ENCODE data around the gene ZDHHC9. TPM values are rescaled to one million over a fixed set of nuclear protein-coding genes. Genes with fewer than 3 reads are reported as not detected.

The ZDHHC9 gene
- total and polyA plus RNA-seq, 9 of the 15 experiments (the other 6 are each of a cell fraction or from before 2014, with no cell fraction given), result 6.8 to 22.4 (median 9.1) TPM

DNA sequence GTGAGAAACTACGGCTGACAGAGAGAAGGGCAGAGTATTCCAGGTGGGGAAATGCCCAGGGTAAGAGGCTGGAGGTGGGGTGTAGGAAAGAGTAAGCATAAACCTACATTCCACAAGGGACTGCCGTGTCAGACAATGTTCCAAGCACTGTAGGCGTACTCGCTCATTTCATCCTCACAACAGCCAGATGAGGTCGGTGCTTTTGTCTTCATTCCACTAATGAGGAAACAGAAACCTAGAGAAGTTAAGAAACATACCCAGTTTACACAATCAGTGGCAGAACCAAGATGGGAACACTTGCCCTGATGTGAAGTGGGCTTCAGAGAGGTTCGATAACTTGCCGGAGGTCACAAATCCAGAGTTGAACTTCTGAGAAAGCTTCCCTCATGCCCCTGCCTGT, 59.3 kb downstream of the ZDHHC9 start:
- in situ Hi-C loops (cut with MboI), result no loop called here
- ATAC-seq (no peak), DNase-seq (ENCODE audit: extremely low read depth in 1 of 4, low spot score in 3 of 4) (no peak), FAIRE-seq (no peak)
- ChIA-PET CTCF (ENCODE audit: low intra/inter-chr PET ratio) (no interaction called here), POLR2A (no interaction called here)
- no peaks in the 10 kb centered on the region for H3K27me3 ChIP-seq (ENCODE audit: control insufficient read depth in 2 of 2, insufficient read depth in 2 of 2, low read length in 2 of 2)
- no peak overlapping the region for H3K9ac ChIP-seq (ENCODE audit: insufficient read depth in 1 of 2, low read depth in 2 of 2, low read length in 2 of 2)
- 67% methylated on average over 7 of the region's 7 CpGs for WGBS (ENCODE audit: insufficient coverage, low coverage, missing lambda C conversion rate)
- no peaks in the 10 kb centered on the region for H3K36me3 ChIP-seq (ENCODE audit: control insufficient read depth, insufficient read depth, low read length)
- no peaks in the 10 kb centered on the region for H3K9me3 ChIP-seq (replicated peaks; ENCODE audit: control insufficient read depth, insufficient read depth, low read depth, low read length)
- no peak overlapping the region for H3K27ac ChIP-seq (ENCODE audit: extremely low read depth, low read depth, low read length)
- intact Hi-C loops (cut with micrococcal nuclease), result no loop called here
- H3K4me3 ChIP-seq, result no peak overlapping the region
- H4K20me1 ChIP-seq (replicated peaks; ENCODE audit: control insufficient read depth, insufficient read depth, low read length), result no peaks in the 10 kb centered on the region
- no peaks in the 10 kb centered on the region for H3K9me1 ChIP-seq (ENCODE audit: control insufficient read depth, insufficient read depth, low read length)
- H3K4me2 ChIP-seq (ENCODE audit: insufficient read depth, low read length), result no peak overlapping the region
- peaks cover 13 to 22% of the 10 kb centered on the region in 2 experiments for H3K4me1 ChIP-seq (replicated peaks in 1 of 2; ENCODE audit: control insufficient read depth in 2 of 2, insufficient read depth in 2 of 2, low read length in 2 of 2)
- no TSS peak for BruUV-seq (replicated peaks)
- H3K79me2 ChIP-seq (ENCODE audit: control insufficient read depth, insufficient read depth, low read length), result no peaks in the 10 kb centered on the region
- H2AFZ ChIP-seq (ENCODE audit: low read depth, low read length), result no peak overlapping the region
- TF ChIP-seq MYC (IDR thresholded peaks at IDR 0.05; ENCODE audit: low read depth, low read length) (no peak), MYC (CRISPR knock-in tag; IDR thresholded peaks at IDR 0.05; ENCODE audit: borderline replicate concordance, low read depth) (no peak), TAF7 (tag; IDR thresholded peaks at IDR 0.05) (no peak), ZNF184 (CRISPR knock-in tag; IDR thresholded peaks at IDR 0.05) (no peak), CEBPB (tag; IDR thresholded peaks at IDR 0.05) (no peak), ZNF445 (CRISPR knock-in tag; IDR thresholded peaks at IDR 0.05; ENCODE audit: low read depth) (no peak), FOXK2 (conservative IDR thresholded peaks at IDR 0.05 in 1 of 2, IDR thresholded peaks at IDR 0.05 in 1 of 2; ENCODE audit: low read depth in 2 of 2) (no peak), TCF7L2 (IDR thresholded peaks at IDR 0.05; ENCODE audit: low read depth, low read length) (no peak), PPARD (CRISPR knock-in tag; IDR thresholded peaks at IDR 0.05) (no peak), RBFOX2 (IDR thresholded peaks at IDR 0.05; ENCODE audit: low read depth, low read length) (no peak)
- TF ChIP-seq, protein P1, sequence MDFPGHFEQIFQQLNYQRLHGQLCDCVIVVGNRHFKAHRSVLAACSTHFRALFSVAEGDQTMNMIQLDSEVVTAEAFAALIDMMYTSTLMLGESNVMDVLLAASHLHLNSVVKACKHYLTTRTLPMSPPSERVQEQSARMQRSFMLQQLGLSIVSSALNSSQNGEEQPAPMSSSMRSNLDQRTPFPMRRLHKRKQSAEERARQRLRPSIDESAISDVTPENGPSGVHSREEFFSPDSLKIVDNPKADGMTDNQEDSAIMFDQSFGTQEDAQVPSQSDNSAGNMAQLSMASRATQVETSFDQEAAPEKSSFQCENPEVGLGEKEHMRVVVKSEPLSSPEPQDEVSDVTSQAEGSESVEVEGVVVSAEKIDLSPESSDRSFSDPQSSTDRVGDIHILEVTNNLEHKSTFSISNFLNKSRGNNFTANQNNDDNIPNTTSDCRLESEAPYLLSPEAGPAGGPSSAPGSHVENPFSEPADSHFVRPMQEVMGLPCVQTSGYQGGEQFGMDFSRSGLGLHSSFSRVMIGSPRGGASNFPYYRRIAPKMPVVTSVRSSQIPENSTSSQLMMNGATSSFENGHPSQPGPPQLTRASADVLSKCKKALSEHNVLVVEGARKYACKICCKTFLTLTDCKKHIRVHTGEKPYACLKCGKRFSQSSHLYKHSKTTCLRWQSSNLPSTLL (IDR thresholded peaks at IDR 0.05), result no peak
- TF ChIP-seq, protein P2, sequence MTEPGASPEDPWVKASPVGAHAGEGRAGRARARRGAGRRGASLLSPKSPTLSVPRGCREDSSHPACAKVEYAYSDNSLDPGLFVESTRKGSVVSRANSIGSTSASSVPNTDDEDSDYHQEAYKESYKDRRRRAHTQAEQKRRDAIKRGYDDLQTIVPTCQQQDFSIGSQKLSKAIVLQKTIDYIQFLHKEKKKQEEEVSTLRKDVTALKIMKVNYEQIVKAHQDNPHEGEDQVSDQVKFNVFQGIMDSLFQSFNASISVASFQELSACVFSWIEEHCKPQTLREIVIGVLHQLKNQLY (CRISPR knock-in tag; conservative IDR thresholded peaks at IDR 0.05), result no peak
- TF ChIP-seq, protein P3, sequence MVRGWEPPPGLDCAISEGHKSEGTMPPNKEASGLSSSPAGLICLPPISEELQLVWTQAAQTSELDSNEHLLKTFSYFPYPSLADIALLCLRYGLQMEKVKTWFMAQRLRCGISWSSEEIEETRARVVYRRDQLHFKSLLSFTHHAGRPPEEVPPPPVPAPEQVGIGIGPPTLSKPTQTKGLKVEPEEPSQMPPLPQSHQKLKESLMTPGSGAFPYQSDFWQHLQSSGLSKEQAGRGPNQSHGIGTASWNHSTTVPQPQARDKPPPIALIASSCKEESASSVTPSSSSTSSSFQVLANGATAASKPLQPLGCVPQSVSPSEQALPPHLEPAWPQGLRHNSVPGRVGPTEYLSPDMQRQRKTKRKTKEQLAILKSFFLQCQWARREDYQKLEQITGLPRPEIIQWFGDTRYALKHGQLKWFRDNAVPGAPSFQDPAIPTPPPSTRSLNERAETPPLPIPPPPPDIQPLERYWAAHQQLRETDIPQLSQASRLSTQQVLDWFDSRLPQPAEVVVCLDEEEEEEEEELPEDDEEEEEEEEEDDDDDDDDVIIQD (CRISPR knock-in tag; IDR thresholded peaks at IDR 0.05), result no peak
- TF ChIP-seq, protein P4, sequence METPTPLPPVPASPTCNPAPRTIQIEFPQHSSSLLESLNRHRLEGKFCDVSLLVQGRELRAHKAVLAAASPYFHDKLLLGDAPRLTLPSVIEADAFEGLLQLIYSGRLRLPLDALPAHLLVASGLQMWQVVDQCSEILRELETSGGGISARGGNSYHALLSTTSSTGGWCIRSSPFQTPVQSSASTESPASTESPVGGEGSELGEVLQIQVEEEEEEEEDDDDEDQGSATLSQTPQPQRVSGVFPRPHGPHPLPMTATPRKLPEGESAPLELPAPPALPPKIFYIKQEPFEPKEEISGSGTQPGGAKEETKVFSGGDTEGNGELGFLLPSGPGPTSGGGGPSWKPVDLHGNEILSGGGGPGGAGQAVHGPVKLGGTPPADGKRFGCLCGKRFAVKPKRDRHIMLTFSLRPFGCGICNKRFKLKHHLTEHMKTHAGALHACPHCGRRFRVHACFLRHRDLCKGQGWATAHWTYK (CRISPR knock-in tag; IDR thresholded peaks at IDR 0.05), result no peak

Measured in K562 (cell line).